HuH-7.5 (cell line): ENCODE measurements around the gene MYH14.
"Not testable (repeated sequence)": the region's sequence is repeated elsewhere in the genome, so short reads cannot be mapped to it uniquely, and the experiment has no call there.

Experiments
- DNase-seq: peaks from one replicate; pipeline ENCODE4 v3.0.0; 2011; ENCODE audit warnings: low spot score

Gene MYH14

DNA sequence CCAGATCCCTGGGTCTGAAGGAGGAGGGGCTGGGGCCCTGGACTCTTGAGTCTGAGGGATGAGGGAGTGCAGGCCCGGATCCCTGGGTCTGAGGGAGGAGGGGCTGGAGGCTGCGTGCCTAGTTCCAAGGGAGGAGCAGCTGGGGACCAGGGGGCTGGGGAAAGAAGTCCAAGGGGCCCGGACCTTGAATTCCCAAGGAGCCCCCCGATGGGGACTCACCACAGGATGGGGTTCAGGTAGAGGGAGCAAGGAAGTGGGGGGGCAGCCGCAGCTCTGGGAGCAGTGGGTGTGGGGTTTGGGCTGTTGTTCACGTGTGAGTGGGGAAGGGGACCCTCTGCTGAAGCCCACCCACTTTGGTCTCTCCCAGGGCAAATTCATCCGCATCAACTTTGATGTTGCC, 23.1 kb downstream of the MYH14 start:
- no peak for DNase-seq

DNA sequence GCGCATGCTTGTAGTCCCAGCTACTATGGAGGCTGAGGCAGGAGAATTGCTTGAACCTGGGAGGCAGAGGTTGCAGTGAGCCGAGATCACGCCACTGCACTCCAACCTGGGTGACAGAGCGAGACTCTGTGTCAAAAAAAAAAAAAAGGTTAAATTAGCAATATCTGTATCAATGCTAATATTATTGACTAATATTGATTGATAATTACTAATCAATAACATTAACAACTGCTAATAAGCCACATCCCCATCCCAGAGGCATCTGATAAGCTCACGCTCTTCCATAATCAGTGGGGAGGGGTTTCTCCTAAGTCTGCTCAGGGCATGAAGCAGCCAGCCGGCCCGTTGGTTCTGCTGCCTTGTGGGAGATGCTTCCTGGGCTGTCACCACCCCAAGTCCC, 24.7 kb downstream of the MYH14 start:
- not testable (repeated sequence) for DNase-seq

DNA sequence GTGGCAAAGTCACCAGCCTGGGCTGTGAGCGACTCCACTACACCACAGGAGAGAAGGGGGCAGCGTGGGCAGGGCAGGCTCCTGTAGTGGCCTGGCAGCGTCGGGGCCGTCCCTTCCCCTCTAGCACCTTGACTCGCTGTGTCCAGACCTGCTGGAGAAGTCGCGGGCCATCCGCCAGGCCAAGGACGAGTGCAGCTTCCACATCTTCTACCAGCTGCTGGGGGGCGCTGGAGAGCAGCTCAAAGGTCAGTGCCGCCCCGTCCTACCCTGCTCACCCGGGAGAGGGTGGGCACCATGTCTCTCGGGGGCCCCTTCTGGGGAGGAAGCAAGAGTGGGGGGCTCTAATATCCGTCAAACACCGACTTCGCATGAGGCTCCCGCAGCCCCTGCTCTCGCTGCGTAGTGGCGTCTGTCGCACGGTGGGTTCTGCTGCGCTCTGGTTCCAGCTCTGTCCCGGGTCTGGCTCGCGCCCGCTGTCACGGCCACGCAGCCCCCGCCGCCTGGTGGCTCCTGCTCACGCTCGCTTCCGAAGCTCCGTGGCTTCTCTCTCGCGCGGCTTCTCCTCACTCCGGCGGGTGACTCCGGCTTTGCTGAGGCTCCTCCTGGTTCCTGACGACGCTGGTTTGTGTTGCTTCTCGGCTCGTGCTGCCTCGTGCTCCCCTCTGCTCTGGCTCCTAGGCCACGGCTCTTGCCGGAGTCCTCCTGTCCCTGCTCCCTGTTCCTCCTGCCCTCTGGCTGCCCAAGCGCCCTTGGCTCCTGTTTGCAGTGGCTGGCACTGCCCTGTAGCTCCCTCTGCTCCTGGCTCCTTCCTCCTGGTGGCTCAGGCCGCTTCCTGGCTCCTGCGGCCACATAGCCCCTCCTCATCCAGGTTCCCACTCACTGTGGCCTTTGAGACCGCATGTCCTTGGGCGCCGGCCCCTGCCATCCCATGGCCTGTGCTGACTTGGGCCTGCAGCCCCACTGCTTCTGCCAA, 27.2 kb downstream of the MYH14 start:
- DNase-seq: no peak

DNA sequence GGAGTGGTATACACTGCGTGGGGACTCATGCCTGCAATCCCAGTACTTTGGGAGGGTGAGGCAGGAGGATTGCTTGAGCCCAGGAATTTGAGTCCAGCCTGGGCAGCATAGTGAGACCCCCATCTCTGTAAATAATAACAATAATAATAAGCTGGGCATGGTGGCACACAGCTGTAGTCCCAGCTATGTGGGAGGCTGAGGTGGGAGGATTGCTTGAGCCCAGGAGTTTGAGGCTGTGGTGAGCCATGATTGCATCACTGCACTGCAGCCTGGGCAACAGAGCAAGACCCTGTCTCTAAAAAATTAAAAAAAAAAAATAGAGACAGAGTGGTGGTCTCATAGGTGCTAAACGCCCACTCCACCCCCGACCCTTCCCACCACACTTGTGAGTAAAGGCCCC, 28.0 kb downstream of the MYH14 start:
- DNase-seq: not testable (repeated sequence)

DNA sequence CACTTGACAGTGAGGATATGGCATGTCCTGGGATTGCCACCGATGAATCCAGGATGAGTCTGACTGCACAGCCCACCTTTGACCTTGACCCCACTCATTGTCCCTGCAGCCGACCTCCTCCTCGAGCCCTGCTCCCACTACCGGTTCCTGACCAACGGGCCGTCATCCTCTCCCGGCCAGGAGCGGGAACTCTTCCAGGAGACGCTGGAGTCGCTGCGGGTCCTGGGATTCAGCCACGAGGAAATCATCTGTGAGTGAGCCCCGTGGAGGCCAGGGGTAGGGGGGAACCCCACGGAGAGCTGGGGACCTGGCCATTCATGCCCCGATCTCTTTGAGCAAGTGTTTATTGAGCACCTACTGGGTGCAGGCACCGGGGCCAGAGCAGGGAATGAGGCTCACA, 28.4 kb downstream of the MYH14 start:
- no peak for DNase-seq

DNA sequence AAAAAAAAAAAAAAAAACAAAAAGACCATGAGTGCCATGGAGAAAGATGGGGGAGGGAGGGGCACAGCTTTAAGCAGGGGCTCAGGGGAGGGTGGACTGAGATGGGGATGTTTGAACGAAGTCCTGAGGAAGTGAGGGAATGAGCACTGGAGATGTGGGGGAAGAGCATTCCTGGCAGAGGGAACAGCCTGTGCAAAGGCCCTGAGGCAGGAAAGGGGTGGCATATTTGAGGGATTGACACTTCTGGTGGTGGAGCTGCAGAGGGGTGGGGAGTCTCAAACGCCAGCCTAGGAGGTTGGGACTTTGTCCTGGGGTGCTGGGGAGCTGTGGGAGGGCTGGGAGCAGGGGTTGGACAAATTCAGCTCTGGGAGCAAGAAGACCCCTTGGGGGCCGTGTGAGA, 29.2 kb downstream of the MYH14 start:
- no peak for DNase-seq

DNA sequence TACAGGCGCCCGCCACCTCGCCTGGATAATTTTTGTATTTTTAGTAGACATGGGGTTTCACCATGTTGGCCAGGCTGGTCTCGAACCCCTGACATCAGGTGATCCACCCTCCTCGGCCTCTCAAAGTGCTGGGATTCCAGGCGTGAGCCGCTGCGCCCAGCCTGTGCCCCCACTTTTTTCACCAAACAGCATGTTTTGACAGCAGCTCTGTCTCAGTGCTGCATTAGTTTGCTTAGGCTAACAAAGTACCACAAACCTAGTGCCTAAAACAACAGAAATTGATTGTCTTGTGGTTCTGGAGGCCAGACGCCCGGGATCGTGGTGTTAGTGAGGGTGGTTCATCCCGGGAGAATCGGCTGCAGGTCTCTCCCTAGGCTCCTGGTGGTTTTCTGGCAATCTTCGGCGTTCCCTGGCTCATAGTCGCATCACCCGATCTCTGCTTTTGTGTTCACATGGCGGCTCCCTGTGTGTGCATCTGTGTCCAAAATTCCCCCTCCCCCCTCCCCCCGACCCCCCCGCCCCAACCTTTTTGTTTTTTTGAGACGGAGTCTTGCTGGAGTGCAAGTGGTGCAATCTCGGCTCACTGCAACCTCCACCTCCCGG, 30.0 kb downstream of the MYH14 start:
- DNase-seq: no peak

DNA sequence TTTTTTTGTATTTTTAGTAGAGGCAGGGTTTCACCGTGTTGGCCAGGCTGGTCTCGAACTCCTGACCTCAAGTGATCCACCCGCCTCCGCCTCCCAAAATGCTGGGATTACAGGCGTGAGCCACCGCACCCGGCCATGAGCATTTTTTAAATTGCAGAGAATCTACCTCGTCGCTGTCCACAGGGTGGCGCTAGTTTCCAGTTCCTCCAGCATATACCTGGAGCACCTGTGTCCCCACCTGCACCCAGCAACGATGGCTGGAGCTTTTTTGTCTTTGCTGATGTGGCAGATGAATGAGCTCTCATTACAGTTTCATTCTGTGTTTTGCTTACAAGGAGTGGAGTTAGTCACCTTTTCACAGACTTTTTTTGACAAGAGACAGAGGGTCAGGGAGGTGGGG, 34.1 kb downstream of the MYH14 start:
- DNase-seq: not testable (repeated sequence)

DNA sequence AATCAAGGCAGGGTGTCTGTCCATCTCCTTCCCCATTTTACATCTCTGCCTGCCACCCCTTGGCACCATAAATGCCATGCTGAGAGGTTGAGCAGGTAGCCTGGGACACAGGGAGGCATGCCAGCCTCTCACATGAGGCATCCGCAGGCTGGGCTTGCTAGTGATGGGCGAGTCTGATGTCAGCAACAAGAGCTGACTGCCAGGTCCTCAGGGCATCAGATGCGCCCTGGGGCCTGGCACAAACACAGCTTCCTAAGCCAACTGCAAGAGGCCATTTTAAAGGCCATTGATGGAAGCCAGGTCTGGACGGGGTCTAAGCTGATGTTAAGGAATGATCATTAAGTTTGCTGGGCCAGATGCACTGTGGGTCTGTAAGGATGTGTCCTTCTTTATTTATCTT, 34.6 kb downstream of the MYH14 start:
- no peak for DNase-seq

DNA sequence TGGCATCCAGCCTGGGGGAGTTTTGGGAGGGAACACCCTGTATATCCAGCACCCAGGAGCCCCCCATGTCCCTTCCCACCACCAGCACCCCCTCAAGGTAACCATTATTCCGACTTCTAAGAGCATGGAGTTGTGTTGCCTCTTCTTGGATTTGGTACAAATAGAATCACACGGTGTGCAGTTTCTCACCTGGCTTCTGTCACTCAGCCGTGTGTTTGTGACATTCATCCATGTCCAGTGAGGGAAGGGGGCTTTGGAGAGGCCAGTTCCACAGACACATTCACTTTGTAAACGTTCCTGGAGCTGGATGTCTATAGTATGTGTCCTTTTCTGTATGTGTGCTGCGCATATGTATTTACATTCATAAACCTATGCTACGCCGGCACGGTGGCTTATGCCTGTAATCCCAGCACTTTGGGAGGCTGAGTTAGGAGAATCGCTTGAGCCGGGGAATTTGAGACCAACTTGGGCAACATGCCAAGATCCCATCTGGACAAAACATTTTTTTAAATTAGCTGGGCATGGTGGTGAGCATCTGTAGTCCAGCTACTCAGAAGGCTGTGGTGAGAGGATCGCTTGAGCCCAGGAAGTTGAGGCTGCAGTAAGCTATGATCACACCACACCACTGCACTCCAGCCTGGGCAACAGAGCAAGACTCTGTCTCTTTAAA, 36.6 kb downstream of the MYH14 start:
- DNase-seq: no peak

DNA sequence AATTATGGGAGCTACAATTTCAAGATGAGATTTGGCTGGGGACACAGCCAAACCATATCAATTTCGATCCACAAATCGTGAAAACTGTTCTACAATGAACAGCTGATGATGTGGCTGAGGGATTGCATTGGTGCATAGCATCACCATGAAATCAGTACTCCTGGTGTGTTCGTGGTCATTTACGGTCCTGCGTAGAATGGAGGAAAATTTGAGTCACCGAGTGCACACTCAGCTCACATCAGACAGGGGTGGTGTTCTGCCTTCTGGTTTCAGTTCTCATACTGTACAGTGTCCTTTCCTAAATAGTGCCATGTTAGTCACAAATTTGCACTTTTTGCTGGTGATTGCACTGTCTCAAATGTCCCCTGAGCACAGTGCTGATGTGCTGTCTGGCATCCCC, 39.2 kb downstream of the MYH14 start:
- no peak for DNase-seq

DNA sequence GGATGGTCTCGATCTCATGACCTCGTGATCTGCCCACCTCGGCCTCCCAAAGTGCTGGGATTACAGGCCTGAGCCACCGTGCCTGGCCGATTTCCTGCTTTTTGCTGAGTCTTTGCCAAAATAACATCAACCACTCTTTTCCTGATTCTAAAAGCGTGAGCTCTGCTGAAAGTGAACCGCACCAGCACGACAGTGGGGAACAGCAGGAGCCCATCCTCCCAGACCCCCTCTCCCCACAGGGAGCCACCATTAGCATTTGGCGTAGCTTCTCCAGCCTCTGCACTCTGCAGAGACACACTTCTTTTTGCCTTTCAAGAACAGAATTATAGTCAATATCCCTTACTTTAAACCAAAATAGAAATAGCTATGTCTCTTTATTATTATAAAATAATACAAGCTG, 41.3 kb downstream of the MYH14 start:
- DNase-seq: no peak

DNA sequence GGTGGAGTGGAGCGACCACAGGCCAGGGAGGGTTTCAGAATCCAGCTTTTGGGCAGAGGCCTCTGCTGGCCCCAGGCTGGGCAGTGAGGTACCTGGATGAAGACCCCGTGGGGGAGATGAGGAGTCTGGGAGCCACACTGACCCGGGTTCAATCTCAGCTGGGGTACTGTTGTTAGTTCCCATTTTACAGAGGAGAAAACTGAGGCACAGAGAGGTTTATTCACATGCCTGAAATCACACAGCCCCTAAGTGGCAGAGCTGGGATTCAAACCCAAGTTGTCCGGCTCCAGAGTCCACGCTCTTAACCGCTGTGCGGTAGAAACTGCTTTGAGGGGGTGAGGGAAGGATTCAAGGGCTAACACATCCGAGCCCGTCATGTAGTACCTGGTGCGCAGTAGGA, 45.0 kb downstream of the MYH14 start:
- DNase-seq: no peak

DNA sequence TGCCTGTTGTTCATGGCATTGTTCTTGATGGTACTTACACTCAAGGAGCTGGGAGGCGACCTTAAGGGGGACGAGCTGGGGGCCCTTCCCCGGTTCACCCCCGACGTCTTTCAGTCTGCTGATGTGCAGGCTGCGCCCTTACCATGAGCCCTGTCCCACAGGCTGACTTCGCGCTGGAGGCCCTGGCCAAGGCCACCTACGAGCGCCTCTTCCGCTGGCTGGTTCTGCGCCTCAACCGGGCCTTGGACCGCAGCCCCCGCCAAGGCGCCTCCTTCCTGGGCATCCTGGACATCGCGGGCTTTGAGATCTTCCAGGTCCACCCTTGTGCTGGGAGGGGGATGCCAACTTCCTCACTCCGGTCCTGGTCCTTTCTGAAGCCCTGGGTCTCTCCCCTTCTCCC, 45.4 kb downstream of the MYH14 start:
- no peak for DNase-seq

DNA sequence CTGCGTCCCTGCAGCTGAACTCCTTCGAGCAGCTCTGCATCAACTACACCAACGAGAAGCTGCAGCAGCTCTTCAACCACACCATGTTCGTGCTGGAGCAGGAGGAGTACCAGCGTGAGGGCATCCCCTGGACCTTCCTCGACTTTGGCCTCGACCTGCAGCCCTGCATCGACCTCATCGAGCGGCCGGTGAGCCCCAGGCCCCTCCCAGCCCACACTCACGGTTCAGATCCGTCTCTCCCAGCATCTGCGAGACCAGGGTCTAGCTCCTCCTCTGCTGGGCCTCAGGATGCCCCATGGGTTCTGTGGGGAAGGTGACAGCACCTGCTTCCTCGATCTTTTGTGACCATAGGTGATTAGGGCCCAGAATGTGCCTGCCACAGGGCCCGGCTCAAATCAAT, 46.2 kb downstream of the MYH14 start:
- no peak for DNase-seq

DNA sequence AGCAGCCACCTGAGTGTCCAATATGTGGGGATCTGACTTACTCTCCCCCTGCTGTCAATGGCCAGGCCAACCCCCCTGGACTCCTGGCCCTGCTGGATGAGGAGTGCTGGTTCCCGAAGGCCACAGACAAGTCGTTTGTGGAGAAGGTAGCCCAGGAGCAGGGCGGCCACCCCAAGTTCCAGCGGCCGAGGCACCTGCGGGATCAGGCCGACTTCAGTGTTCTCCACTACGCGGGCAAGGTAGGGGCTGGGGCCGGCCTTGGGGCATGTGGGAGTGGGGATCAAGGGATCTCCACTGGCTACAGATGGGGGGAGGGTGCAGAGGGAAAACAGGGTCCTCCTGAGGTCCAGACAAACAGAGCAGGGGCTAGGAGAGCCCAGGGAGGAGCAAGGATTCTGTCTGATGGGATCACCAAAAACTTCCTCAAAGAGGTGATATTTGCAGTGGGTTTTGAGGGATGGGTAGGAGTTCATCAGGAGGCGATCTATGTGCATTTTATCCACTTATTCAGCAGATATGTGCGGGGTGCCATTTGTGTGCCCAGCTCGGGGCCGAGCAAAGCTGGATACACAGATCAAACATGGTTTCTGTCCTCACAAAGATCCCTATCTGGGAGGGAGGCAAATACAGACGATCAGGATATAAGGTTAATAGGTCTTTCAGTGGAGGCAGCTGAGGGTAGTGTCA, 47.2 kb downstream of the MYH14 start:
- no peak for DNase-seq

DNA sequence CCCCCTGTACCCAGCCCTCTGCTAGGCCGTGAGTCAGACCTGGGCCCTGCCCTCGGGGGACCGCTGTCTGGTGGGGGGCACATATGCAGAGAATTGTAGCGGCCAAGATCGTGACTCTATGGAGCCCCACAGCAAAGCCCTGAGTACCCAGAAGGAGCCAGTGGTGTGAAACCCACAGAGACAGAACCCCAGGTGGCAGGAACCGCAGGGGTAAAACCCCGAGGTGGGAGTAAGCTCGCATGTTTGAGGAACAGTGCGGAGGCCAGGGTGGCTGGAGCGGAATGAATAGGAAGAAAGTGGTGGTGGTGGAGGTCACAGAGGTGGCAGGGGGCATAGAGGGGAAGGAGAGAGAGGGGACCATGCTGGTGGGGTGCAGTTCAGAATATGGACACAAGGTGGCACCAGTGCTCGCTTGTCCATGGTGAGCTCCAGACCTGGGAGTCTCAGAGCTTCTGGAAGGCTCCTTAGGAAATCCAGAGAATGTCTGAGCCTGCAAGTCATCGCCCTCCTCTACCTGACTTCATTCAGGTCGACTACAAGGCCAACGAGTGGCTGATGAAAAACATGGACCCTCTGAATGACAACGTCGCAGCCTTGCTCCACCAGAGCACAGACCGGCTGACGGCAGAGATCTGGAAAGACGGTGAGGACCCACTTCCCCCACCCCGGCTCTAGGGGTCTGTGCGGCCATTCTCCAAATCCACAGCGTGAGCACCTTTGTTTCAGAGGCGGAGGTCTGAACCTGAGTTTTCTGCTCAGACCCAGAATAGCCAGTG, 48.9 kb downstream of the MYH14 start:
- no peak for DNase-seq

DNA sequence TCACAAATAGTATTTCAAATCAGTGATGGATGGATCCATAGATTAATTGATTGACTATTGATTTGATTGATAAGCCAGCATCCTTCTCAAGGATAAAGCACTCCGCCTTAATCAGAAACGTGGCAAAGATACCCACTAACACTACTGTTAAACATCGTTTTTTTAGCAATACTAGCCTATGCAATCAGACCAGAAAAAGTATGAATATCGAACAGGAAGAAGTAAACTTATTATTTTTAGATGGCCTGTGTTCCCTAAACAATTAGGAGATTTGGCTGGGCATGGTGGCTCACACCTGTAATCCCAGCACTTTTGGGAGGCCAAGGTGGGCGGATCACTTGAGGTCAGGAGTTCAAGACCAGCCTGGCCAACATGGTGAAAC, 49.5 kb downstream of the MYH14 start:
- DNase-seq: no peak

DNA sequence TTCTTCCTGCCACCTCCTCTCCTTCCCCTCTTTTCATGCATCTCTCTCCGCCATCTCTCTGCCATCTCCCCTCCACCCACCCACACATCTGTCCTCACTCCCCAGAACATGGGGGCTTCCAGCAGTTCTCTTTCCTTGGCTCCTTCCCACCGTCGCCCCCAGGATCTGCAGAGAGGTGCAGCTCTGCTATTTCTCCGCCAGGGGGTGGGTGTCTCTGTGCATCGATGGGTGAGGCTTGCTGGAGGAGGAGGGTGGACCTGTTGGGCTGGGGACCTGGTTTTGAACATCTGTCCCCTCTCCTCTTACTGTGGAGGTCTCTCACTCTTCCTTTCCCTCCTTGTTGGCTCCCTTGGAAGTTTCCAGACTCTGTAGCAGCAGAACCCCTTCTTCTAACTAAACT, 51.7 kb downstream of the MYH14 start:
- DNase-seq: no peak

DNA sequence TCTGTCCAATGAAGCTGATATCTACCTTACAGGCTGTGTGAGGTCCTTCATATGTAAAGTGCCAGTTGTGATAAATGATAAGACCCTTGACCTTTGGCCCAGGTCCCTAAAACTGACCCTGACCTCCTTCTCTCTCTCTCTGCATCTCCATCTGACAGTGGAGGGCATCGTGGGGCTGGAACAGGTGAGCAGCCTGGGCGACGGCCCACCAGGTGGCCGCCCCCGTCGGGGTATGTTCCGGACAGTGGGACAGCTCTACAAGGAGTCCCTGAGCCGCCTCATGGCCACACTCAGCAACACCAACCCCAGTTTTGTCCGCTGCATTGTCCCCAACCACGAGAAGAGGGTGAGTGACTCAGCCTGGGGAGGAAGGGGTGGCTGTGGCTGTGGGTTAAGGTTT, 53.7 kb downstream of the MYH14 start:
- no peak for DNase-seq

DNA sequence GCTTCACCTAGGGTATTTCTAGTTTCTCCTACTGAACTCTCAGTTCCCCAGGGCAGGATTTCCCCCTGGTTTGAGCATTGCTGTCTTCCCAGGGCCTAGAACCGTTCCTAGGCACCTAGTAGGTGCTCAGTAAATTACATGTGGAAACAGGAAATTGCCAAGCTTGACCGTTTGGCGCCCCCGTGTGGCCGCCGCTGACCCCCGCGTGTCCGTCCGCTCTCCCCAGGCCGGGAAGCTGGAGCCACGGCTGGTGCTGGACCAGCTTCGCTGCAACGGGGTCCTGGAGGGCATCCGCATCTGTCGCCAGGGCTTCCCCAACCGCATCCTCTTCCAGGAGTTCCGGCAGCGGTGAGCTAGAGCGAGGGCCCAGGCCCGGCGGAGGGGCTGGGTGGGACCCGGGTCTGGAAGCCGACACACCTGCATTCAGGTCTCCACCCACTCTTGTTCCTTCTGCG, 55.5 kb downstream of the MYH14 start:
- no peak for DNase-seq
